ENCODE data around the gene ZBTB20.

Gene ZBTB20

DNA sequence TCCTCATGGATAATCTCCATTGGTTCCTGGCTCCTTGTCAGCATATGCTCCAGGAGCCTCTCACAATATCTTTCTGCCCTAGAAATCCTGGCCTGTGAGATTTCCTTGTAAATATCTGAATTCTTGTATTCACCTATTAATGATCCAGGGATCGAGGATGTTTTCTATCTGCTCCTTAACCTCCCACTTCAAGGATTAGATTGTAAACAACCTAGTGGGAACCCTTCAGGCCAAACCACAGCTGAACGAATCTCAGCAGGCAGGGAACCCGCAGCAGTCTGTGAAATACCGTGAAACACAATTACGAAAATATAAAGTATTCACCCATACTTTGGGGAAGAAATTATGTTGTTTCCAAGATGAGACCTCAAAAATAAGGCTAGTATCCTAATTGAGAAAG is 637.3 kb downstream of the ZBTB20 start:
- no peak for DNase-seq
- in situ Hi-C loops (cut with HindIII; ENCODE audit: low pct_ligation_motif_present, low pct_unique_long_range_greater_than_20kb, low sequenced_read_pairs) = no loop called here

DNA sequence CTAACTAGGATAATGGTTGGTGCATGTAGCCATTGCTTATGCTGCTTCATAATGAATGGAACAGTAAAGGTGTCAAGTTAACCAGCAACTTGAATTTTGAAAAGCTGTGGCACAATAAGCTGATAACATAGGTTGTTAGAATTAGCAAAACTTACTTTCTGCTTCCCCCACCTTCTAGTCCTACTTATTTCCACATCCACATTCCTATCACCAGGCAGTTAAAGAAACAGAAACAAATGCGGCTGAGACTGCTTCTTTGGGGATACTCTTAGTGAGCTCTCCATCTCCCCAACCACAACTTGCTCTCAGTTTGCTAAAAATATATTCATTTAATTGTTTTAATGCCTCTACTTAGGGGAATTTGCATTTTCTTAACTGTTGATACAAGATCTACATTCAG is 638.1 kb downstream of the ZBTB20 start:
- in situ Hi-C loops (cut with HindIII; ENCODE audit: low pct_ligation_motif_present, low pct_unique_long_range_greater_than_20kb, low sequenced_read_pairs) = no loop called here
- no peak for DNase-seq

DNA sequence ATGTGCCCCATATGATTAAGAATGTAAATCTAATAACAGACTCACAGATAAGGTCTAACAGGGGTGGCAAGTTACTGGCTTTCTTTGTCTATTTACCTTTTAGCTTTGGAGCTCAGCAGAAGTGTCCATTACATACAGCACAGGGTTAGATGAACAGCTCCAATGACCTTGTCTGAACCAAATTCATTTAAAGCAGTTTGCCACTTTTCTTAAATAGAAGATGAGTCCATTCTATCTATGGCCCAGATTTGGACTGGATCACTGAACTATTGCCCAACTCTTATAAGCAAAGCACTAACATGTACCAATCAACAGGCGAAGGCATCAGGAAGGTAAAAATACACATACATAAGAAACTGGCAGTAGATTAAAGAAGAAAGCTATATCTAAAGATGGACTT is 638.9 kb downstream of the ZBTB20 start:
- DNase-seq = no peak
- in situ Hi-C loops (cut with HindIII; ENCODE audit: low pct_ligation_motif_present, low pct_unique_long_range_greater_than_20kb, low sequenced_read_pairs) = no loop called here

DNA sequence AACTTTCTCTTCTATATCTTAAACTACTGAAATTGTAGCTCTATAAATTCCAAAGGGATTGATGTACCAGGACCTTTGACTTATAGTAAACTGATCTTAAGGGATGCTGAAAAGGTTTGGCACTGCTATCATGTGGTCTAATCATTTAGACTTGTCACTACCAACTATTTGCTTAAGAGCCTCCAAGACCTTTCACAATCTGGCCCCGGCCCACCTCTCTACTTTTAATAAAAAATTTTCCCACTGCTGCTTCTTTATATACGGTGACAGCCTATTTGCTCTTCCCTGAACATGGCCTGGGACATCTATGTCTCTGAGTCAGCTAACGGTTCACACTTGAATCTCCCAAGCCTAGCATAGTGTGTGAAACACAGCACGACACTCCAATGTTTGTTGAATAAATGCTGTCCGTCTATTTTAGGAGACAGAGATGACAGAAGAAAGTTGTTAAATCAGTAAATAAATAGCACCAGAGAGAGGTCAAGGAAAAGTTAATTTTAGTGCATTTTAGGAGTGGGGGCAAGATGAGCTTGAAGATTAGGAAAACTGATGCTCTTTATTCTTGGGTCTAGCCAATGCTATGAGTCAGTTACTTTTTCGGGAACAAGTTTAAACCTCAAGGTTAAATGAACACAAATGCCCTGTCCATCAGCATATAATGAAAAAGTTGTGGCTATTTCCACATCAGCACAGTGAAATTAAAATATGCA is 640.3 kb downstream of the ZBTB20 start:
- no peak for DNase-seq
- in situ Hi-C loops (cut with HindIII; ENCODE audit: low pct_ligation_motif_present, low pct_unique_long_range_greater_than_20kb, low sequenced_read_pairs) = no loop called here

DNA sequence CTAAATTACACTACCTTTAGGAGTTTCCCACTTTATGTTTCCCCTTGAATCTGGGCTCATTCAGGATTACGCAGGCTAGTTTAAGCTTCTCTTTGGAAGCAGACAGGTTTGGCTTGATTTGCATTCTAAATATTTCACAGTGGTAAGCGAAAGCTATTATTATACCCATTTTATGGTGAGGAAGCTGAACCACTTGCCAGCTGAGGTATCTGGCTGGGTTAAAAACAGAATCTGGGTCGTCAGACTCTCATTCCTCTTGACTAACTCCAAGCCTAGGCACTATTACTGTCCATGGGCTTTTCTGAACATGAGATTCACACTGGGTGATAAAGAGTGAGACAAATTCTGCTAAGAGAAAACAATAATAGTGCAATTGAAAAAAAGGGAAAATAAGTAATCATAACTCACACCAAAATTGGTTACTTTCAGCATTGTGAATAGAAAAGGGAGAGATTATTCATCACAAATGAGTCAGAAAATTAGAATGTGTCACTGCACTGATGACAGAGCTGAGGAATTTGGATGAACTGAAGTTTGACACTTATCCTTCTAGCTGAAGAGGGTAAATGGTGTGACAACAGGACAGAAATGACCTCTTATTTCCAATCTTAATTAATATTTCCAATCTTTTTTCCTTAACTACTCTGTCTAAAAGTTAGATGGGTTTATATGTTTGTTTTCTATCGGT is 642.0 kb downstream of the ZBTB20 start:
- DNase-seq = peak; percentile 38
- in situ Hi-C loops (cut with HindIII; ENCODE audit: low pct_ligation_motif_present, low pct_unique_long_range_greater_than_20kb, low sequenced_read_pairs) = no loop called here

DNA sequence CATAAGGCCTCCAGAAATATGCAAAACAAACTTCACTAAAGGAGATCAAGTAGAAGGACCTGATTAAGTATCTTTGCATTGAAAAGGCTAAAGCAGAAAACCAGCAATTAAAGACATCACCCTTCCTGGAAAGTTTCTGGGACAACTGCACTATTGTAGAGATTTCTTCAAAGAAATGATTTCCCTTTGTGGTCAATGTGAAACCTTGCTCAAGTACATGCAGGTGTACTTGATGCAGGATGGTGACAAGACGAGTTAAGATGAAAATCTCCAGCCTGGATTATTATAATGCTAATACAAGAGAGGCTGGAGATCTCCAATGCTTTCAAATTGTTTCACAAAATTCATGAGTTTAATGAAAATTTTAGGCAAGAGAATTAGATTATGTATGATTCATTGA is 644.9 kb downstream of the ZBTB20 start:
- DNase-seq = no peak
- in situ Hi-C loops (cut with HindIII; ENCODE audit: low pct_ligation_motif_present, low pct_unique_long_range_greater_than_20kb, low sequenced_read_pairs) = no loop called here

DNA sequence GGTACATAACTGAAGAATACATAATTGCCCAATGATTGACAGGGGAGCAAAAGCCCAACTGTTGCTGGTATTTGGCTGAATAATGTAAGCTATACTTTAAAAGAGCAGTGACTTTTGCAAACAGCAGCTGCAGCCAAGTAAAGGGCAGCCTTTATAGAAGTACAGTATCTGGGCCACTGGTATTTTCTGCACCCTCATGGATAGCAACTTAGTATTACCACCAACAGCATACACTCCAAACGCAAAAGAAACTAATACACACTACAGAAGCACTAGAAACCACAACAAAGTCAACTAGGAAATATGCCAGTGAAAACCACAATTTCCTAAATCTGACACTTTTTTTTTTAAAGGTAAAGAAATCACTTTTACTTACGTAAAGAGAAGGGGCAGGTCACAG is 647.1 kb downstream of the ZBTB20 start:
- DNase-seq = no peak
- in situ Hi-C loops (cut with HindIII; ENCODE audit: low pct_ligation_motif_present, low pct_unique_long_range_greater_than_20kb, low sequenced_read_pairs) = no loop called here

DNA sequence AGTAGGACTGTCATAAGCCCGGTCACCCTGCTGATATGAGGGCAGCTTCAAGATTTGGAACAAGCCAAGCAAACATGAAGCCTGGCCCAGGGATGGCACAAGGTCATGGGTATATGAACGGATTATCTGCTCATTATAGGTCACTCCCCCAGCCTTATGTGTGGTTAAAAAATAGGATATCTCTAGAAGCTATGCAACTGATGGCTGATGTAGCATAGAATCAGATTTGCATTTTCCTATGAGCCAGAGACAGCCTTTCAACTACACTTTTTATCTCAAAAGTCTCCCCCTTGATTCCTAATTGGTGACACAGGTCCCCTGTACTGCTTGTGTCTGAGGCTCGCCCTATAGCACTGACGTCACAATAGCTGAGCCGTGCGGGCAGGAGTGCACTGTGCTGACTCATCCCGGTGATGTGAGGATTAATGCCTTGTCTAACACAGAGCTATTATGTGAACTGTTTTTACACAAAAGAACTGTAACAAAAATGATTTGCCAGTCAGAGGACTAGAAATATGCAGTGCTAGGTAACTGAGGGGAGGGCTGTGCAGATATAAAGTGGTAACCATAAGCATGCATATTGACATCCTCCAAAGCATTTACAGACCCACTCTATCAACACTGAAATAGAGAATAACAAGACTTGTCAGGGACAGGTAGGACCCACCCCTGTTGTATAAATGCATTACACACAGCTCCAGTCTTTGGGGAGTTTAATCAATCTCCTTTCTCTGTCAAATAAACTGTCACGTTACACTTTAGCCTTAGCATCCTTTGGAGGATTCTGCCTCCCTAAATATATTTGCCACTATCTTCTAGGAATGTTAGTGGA is 648.3 kb downstream of the ZBTB20 start:
- in situ Hi-C loops (cut with HindIII; ENCODE audit: low pct_ligation_motif_present, low pct_unique_long_range_greater_than_20kb, low sequenced_read_pairs) = no loop called here
- peak; percentile 23 for DNase-seq

DNA sequence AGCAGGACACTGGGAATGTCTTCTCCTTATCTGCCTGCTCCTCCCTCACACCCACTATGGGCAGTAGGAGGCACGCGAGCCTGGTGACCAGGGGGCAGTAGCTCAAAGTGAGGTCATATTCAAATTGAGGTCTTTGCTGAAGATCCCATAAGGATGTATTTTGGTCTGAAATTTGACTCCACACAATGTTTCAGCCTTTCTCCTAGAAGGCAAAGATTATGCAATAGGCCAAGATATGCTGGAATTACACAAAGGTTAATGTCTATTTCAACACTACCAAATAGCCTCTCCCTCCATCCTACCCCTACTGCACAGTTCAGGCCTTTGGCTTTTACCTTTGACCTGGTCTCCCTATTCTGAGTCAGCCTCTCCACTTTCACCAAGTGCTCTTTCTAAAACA is 650.2 kb downstream of the ZBTB20 start:
- no peak for DNase-seq
- in situ Hi-C loops (cut with HindIII; ENCODE audit: low pct_ligation_motif_present, low pct_unique_long_range_greater_than_20kb, low sequenced_read_pairs) = no loop called here

DNA sequence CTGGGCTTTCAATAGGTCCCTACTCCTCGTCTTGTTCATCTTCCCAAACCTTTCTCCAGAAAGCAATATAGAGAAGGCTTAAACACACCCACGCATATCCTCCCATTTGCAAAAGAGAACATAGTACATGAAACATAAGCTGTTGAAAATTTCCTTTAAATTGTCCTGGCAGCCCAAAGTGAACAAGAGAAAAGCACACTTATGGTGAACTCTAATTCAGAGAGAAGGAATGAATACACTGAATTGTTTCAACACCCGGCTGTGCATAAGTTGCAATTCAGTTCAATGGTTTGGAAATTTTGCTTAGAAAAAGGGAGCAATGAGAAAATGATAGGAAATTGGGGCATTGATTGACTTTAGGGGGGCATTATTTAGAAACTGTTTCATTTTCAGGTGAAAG is 650.6 kb downstream of the ZBTB20 start:
- DNase-seq = no peak
- in situ Hi-C loops (cut with HindIII; ENCODE audit: low pct_ligation_motif_present, low pct_unique_long_range_greater_than_20kb, low sequenced_read_pairs) = no loop called here

DNA sequence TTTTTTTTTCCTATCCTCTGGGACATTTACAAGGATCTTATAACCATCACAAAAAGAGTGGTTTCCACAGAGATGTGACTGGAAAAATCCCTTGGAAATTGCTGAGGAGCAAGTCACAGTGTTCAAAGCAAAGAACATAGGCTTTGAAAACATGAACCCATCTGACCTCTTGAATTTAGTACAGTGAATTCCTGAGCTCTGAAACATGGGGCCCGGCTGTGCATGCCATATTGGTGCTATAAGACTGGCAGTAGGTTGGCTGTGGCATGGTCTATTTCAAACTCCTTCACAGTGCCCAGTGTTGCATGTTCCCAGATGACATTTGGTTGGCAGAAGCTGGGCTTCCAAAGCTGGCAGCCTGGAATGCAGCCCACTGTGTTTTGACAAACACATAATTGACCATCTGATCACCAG is 651.1 kb downstream of the ZBTB20 start:
- DNase-seq = no peak
- in situ Hi-C loops (cut with HindIII; ENCODE audit: low pct_ligation_motif_present, low pct_unique_long_range_greater_than_20kb, low sequenced_read_pairs) = no loop called here

DNA sequence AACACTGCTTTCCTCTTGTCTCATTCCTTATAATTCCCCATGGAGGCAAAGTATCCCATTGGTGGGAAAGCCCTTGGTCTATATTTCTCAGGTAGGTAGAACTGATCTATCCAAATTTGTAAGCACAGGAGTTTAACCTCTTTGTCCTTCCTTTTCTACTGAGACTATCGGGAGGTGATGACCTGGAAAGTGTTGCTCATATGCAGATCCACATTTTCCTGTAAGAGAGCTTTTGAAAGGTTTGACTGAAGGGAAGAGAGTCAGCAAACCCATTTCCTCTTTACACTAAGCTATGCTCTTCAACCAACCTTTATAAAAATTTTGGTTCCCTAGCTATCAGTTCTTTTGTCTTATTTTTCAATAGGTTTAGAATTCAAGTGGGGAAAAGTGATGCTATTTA is 652.6 kb downstream of the ZBTB20 start:
- no peak for DNase-seq

DNA sequence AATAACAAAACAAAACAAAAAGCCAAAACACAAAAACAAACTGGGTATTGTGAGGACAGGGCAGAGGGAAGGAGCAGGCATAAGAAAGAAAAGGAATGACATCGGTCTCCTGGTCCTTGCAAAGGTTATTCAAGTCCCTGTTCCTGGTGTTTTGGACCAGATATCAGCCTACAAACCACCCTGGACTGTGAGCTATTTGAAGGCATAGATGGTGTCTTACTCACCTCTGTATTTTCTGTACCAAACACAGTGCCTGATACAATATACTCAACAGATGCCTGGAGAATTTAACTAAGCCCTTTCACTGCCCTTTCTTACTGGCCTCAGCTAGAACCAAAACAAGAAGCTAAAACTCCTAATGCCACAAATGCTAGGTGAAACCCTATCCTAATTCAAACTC is 656.3 kb downstream of the ZBTB20 start:
- in situ Hi-C loops (cut with HindIII; ENCODE audit: low pct_ligation_motif_present, low pct_unique_long_range_greater_than_20kb, low sequenced_read_pairs) = no loop called here
- DNase-seq = no peak

More for the DNA sequence above, 652.6 kb downstream of the ZBTB20 start:
- in situ Hi-C loops (cut with HindIII; ENCODE audit: low pct_ligation_motif_present, low pct_unique_long_range_greater_than_20kb, low sequenced_read_pairs) = no loop called here

DNA sequence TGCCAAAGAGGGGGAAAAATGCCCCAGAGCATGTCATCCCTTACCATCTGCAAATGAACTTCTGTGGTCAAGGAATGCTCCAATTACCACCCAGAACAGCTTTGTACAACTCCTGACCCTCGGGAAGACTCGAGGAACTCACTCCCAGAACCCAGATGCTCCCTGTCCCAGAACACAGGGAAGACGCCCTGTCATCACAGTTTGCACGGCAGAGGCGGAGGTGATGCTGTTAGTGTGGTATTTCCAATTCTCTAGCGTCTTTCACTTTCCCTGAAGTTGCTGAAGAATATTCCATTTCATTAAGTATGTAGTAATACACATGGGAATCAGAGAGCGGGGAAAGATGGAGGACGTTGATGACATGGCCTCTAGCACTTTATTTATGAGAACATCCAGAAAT is 659.6 kb downstream of the ZBTB20 start:
- DNase-seq = no peak
- in situ Hi-C loops (cut with HindIII; ENCODE audit: low pct_ligation_motif_present, low pct_unique_long_range_greater_than_20kb, low sequenced_read_pairs) = no loop called here

DNA sequence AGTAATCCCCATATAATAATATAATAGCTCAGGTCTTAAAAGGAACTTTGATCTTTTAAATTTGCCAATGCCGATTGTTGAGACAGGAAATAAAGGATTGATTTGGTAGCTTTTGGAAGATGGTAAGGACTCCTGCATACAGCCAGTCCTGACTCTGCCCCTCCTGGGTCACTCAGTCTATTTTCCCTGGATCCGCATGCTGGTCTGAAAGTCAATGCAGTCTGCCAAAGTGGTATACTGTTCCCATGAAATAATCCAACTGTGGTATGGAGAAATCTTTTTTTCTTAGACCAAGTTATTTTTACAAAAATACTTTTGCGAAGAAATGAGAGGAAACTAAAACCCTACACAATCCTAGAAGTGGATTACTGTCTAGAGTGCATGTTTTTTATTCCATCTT is 662.2 kb downstream of the ZBTB20 start:
- no peak for DNase-seq
- in situ Hi-C loops (cut with HindIII; ENCODE audit: low pct_ligation_motif_present, low pct_unique_long_range_greater_than_20kb, low sequenced_read_pairs) = no loop called here

DNA sequence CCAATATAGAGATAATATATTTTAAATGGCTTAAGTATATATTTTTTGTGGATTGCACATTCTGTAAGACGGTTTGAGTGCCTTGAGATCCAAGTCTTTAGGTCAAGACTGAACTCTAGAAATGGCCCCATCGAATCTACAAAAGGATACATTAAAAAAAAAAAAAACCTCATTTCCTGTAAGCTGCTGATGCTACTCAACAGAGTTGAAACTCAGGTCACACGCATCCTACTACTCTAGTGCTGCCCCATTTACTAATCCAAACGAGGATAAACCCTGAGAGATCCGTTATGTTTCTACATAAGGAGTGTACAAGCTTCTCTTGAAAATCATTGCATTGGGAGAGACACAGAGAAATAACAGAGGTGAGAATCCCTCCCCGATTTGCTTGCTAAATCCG is 666.0 kb downstream of the ZBTB20 start:
- in situ Hi-C loops (cut with HindIII; ENCODE audit: low pct_ligation_motif_present, low pct_unique_long_range_greater_than_20kb, low sequenced_read_pairs) = no loop called here
- no peak for DNase-seq

DNA sequence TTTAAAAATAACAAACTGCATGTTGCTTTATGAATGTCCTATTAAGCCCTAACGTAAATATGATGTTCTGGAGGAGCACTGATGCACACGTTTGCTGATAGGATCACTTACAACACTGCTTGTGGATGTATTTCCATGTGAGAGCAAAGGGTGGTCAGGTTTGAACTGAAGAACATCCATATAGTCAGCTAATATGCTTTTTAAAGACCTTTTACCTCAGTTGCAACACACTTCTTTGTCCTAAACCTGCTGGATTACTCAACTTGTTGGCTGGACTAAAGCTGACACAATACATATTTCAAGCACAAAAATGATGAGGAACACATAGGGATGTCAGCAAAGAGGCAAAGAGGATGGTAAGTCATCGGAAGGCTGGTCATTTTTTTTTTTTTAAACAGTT is 666.6 kb downstream of the ZBTB20 start:
- in situ Hi-C loops (cut with HindIII; ENCODE audit: low pct_ligation_motif_present, low pct_unique_long_range_greater_than_20kb, low sequenced_read_pairs) = no loop called here
- DNase-seq = no peak

DNA sequence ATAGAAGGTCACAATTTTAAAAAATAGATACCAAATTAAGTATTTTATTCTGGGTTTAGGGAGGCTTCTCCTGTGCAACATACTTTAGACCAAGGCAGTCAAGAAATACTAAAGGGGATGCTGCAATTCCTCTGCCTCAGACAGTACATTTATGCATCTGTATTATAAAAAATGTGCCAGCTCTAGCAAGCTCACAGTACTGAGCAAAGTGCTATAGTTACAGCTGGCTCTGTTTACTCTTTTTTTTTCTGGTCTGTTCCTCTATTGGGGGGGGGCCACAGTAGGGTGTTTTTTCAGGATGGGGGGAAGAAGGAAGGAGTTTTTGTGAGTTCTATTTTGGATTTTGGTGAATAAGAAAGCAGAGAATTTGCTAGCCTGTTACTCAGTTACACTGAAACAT is 668.3 kb downstream of the ZBTB20 start:
- in situ Hi-C loops (cut with HindIII; ENCODE audit: low pct_ligation_motif_present, low pct_unique_long_range_greater_than_20kb, low sequenced_read_pairs) = no loop called here
- no peak for DNase-seq

DNA sequence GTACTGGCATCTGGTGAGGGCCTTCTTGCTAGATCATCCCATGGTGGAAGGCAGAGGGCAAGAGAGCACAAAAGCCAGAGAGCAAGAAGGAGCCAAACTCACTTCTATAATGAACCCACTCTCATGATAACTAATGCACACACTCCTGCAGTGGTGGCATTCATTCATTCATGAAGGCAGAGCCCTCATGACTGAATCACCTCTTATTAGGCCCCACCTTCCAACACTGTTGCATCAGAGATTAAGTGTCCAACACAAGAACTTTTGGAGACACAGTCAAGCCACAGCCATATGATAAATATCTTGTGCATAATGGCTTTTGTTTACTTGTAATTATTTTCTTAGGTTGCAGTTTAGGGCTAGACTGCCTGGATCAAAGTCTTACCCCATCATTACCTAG is 670.6 kb downstream of the ZBTB20 start:
- DNase-seq = no peak
- in situ Hi-C loops (cut with HindIII; ENCODE audit: low pct_ligation_motif_present, low pct_unique_long_range_greater_than_20kb, low sequenced_read_pairs) = no loop called here

DNA sequence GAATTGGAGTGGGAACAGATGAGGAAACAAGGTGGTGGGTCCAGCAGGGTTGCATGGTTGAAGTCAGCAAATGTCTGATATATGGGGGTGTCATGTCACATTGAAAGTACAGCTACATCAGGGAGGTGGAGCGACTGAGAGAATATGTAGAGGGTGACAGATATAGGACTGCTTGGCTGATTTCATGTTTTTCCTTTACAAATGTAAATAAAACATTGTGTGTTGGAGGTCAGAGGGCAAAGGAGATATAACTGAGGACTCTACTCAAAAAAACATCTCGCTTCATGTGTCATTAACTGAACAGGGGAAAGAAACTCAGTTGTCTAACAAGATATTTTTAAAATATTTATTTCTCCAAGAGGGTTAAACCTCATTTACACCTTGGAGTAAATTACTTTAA is 675.6 kb downstream of the ZBTB20 start:
- in situ Hi-C loops (cut with HindIII; ENCODE audit: low pct_ligation_motif_present, low pct_unique_long_range_greater_than_20kb, low sequenced_read_pairs) = no loop called here
- DNase-seq = no peak

All from ACHN (cell line).